H9 (cell line): ENCODE measurements around the gene PYGB. TPM values are rescaled to one million over a fixed set of nuclear protein-coding genes. Genes with fewer than 3 reads are reported as not detected.
A peak's percentile ranks its signal among the peaks of the same experiment; 100 is the strongest.

Experiments used
- DNase-seq: peaks from one replicate; pipeline ENCODE4 v3.0.0-alpha.2; 2017
- H2AFZ ChIP-seq: one replicate; pipeline ENCODE4 v1.6.1; 2013; ENCODE audit warnings: mild to moderate bottlenecking, low read length, control low read depth, moderate library complexity
- H2AK5ac ChIP-seq: 2 replicates; pipeline ENCODE4 v1.6.1; 2013; ENCODE audit warnings: low read length, control low read depth, mixed read lengths; ENCODE audit not compliant: insufficient read length
- H2BK120ac ChIP-seq: one replicate; pipeline ENCODE4 v1.6.1; 2013; ENCODE audit warnings: low read depth, mild to moderate bottlenecking, low read length, control low read depth, inconsistent platforms; ENCODE audit not compliant: poor library complexity, severe bottlenecking
- H2BK12ac ChIP-seq: 2 replicates; pipeline ENCODE4 v1.6.1; 2013; ENCODE audit warnings: low read length, control low read depth, mixed read lengths, low read depth; ENCODE audit not compliant: insufficient read length
- H2BK15ac ChIP-seq: 2 replicates; pipeline ENCODE4 v1.6.1; 2013; ENCODE audit warnings: low read depth, low read length, control low read depth
- H2BK20ac ChIP-seq: one replicate; pipeline ENCODE4 v1.6.1; 2013; ENCODE audit warnings: low read depth, mild to moderate bottlenecking, low read length, control low read depth, inconsistent platforms; ENCODE audit not compliant: poor library complexity, severe bottlenecking
- H2BK5ac ChIP-seq: 2 replicates; pipeline ENCODE4 v1.6.1; 2013; ENCODE audit warnings: low read length, control low read depth, mixed read lengths; ENCODE audit not compliant: insufficient read length
- H3K14ac ChIP-seq: 2 replicates; pipeline ENCODE4 v1.6.1; 2013; ENCODE audit warnings: low read length, control low read depth; ENCODE audit not compliant: insufficient read depth
- H3K18ac ChIP-seq: 2 replicates; pipeline ENCODE4 v1.6.1; 2013; ENCODE audit warnings: low read depth, mild to moderate bottlenecking, mixed read lengths, low read length, control low read depth; ENCODE audit not compliant: insufficient read length
- H3K23ac ChIP-seq: 2 replicates; pipeline ENCODE4 v1.6.1; 2013; ENCODE audit warnings: low read length, control low read depth, mixed read lengths, low read depth; ENCODE audit not compliant: insufficient read length
- H3K23me2 ChIP-seq: 2 replicates; pipeline ENCODE4 v1.6.1; 2013; ENCODE audit warnings: low read depth, mild to moderate bottlenecking, mixed read lengths, low read length, control low read depth; ENCODE audit not compliant: insufficient read length, poor library complexity, severe bottlenecking
- H3K27ac ChIP-seq: 2 replicates; pipeline ENCODE4 v1.5.1; 2013; ENCODE audit warnings: low read length, control low read depth, mixed read lengths, low read depth; ENCODE audit not compliant: insufficient read length
- H3K27me3 ChIP-seq: 2 replicates; pipeline ENCODE4 v1.6.1; 2013; ENCODE audit warnings: low read length, control low read depth, inconsistent platforms; ENCODE audit not compliant: insufficient read depth
- H3K4ac ChIP-seq: 2 replicates; pipeline ENCODE4 v1.6.1; 2013; ENCODE audit warnings: low read depth, mild to moderate bottlenecking, control low read depth, inconsistent platforms, low read length, moderate library complexity
- H3K4me1 ChIP-seq: 2 replicates; pipeline ENCODE4 v1.6.1; 2013; ENCODE audit warnings: low read length, control low read depth, inconsistent platforms; ENCODE audit not compliant: insufficient read depth
- H3K4me2 ChIP-seq: 2 replicates; pipeline ENCODE4 v1.6.1; 2013; ENCODE audit warnings: low read length, control low read depth, mixed read lengths; ENCODE audit not compliant: insufficient read length, insufficient read depth
- H3K56ac ChIP-seq: 2 replicates; pipeline ENCODE4 v1.6.1; 2013; ENCODE audit warnings: low read depth, mild to moderate bottlenecking, mixed read lengths, low read length, control low read depth; ENCODE audit not compliant: insufficient read length
- H3K79me1 ChIP-seq: 2 replicates; pipeline ENCODE4 v1.6.1; 2013; ENCODE audit warnings: low read depth, mild to moderate bottlenecking, moderate library complexity, low read length, control low read depth, inconsistent platforms; ENCODE audit not compliant: insufficient read depth, poor library complexity, severe bottlenecking
- H3K79me2 ChIP-seq: 2 replicates; pipeline ENCODE4 v1.6.1; 2013; ENCODE audit warnings: low read length, control low read depth, inconsistent platforms; ENCODE audit not compliant: insufficient read depth
- H3K9ac ChIP-seq: 2 replicates; pipeline ENCODE4 v1.6.1; 2013; ENCODE audit warnings: low read length, control low read depth, mixed read lengths; ENCODE audit not compliant: insufficient read length; ENCODE audit errors: extremely low read depth
- H3K9me3 ChIP-seq: one replicate; pipeline ENCODE4 v1.6.1; 2013; ENCODE audit warnings: low read depth, low read length, inconsistent platforms; ENCODE audit not compliant: control insufficient read depth
- H3T11ph ChIP-seq: one replicate; pipeline ENCODE4 v1.6.1; 2013; ENCODE audit warnings: mild to moderate bottlenecking, low read length, control low read depth, inconsistent platforms
- H4K20me1 ChIP-seq: one replicate; pipeline ENCODE4 v1.6.1; 2013; ENCODE audit not compliant: control insufficient read depth, insufficient read length, insufficient read depth
- H4K5ac ChIP-seq: 2 replicates; pipeline ENCODE4 v1.6.1; 2013; ENCODE audit warnings: low read depth, mild to moderate bottlenecking, mixed read lengths, low read length, control low read depth; ENCODE audit not compliant: insufficient read length
- H4K8ac ChIP-seq: replicated peaks from 2 replicates; pipeline ENCODE4 v1.6.1; 2013; ENCODE audit warnings: low read length, control low read depth, mixed read lengths, low read depth; ENCODE audit not compliant: insufficient read length
- H4K91ac ChIP-seq: 2 replicates; pipeline ENCODE4 v1.6.1; 2013; ENCODE audit warnings: low read depth, mild to moderate bottlenecking, moderate library complexity, mixed read lengths, low read length, control low read depth; ENCODE audit not compliant: insufficient read length
- H3K27ac Mint-ChIP-seq, 3 experiments: 2 replicates in 2 of 3; 3 replicates in 1 of 3; pipeline ENCODE4 v1.8.0; 2020 to 2021; ENCODE audit warnings: mixed read lengths in 3 of 3, mild to moderate bottlenecking in 1 of 3, moderate library complexity in 1 of 3
- H3K27me3 Mint-ChIP-seq: 2 replicates; pipeline ENCODE4 v1.8.0; 2021; ENCODE audit warnings: low read depth, mild to moderate bottlenecking, moderate library complexity, mixed read lengths
- H3K36me3 Mint-ChIP-seq, 3 experiments: 2 replicates in 2 of 3; 3 replicates in 1 of 3; pipeline ENCODE4 v1.8.0; 2020 to 2021; ENCODE audit warnings: low read depth in 3 of 3, mixed read lengths in 3 of 3; ENCODE audit not compliant: insufficient read depth in 1 of 3
- H3K4me1 Mint-ChIP-seq, 2 experiments: 2 replicates each; pipeline ENCODE4 v1.8.0; 2020; ENCODE audit warnings: mixed read lengths in 2 of 2
- H3K4me3 Mint-ChIP-seq, 2 experiments: 2 replicates in 1 of 2; 3 replicates in 1 of 2; pipeline ENCODE4 v1.8.0; 2020 to 2021; ENCODE audit warnings: mild to moderate bottlenecking in 2 of 2, mixed read lengths in 2 of 2, moderate library complexity in 1 of 2
- H3K9me3 Mint-ChIP-seq, 2 experiments: 2 replicates in 1 of 2; 3 replicates in 1 of 2; pipeline ENCODE4 v1.8.0; 2020; ENCODE audit warnings: mild to moderate bottlenecking in 2 of 2, mixed read lengths in 2 of 2, moderate library complexity in 1 of 2
- WGBS: extraction: QIAGEN DNeasy Blood & Tissue Kit; methylation state at CpG from one replicate; pipeline ENCODE4 v1.1.7; 2013; ENCODE audit warnings: missing lambda C conversion rate, low lambda C conversion rate, mixed read lengths; ENCODE audit not compliant: insufficient read length; ENCODE audit errors: extremely low coverage; 5-methylcytosine and 5-hydroxymethylcytosine counted together
- total RNA-seq: library from RNA; stranded (reverse); gene quantifications from 2 replicates; pipeline ENCODE4 v1.2.1, GENCODE V29; 2021
- TF ChIP-seq, protein P1 (sequence below): fragments of 200-600 bp; sonication (generic); conservative IDR thresholded peaks from 3 replicates; pipeline ENCODE4 v1.8.0; 2021; ENCODE audit warnings: antibody characterized with exemption, mild to moderate bottlenecking

PYGB gene
- total RNA-seq, 1 experiment from 2014 or later: 46.9 TPM

DNA sequence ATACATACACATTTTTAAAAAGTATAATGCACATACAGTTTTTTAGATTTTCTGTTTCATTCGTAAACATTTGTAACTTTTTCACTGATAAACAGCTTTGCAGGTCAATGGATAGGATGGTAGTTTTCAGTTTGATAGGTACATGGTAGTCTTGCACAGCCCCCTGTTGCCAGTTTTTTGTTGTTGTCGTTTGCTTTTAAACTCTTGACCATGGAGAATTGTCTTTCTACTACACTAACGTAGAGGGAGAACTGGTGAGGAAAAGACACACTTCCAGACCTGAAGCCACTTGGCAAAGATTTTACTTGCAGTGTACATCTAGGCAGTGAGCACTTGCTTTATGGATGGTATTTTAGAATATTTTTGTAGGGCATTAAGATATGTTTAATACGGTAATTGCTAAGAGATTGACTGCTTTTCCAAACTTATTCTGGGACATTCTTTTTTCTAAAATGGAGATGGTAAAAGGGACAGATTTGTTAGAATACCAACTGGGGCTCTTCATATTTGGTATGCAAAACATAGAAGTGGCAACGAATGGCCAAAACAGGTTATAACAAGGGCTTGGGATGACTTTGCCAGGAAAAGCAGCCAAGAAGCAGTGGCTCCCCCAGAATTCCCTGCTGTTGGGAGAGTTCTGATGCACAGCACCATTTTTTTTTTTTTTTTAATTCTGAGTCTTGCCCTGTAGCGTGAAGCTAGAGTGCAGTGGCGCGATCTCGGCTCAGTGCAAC lies 1.5 kb downstream of the PYGB start:
- Histone ChIP-seq H3K4ac (no peak overlapping the region), H2AFZ (no peak overlapping the region), H3K23me2 (peaks cover 6% of the 10 kb centered on the region), H3T11ph (no peak overlapping the region), H3K9ac (no peak overlapping the region), H3K14ac (no peak overlapping the region), H2AK5ac (no peak overlapping the region), H3K18ac (no peak overlapping the region), H4K5ac (no peak overlapping the region), H2BK12ac (no peak overlapping the region), H3K79me2 (peaks cover 5% of the 10 kb centered on the region; the same call in 1 of the 2 replicates), H3K79me1 (no peaks in the 10 kb centered on the region), H2BK5ac (no peak overlapping the region), H3K9me3 (no peaks in the 10 kb centered on the region), H4K91ac (no peak overlapping the region), H2BK20ac (no peak overlapping the region), H3K4me1 (no peaks in the 10 kb centered on the region), H2BK120ac (no peak overlapping the region), H3K27ac (no peak overlapping the region), H3K23ac (no peak overlapping the region), H3K27me3 (no peaks in the 10 kb centered on the region; the same call in 1 of the 2 replicates), H2BK15ac (no peak overlapping the region), H4K8ac (no peak overlapping the region), H3K4me2 (peak overlapping the region; percentile 60), H3K56ac (no peak overlapping the region), H4K20me1 (no peaks in the 10 kb centered on the region)
- 0 out of 7 replicates have a peak overlapping the region, but pooled peaks of 1 of the 3 experiments have one; percentile 92 for H3K27ac Mint-ChIP-seq
- peaks cover 14% of the 10 kb centered on the region for H3K27me3 Mint-ChIP-seq
- no CpG with 5 or more reads among the region's 9 CpGs for WGBS
- TF ChIP-seq, protein P1, sequence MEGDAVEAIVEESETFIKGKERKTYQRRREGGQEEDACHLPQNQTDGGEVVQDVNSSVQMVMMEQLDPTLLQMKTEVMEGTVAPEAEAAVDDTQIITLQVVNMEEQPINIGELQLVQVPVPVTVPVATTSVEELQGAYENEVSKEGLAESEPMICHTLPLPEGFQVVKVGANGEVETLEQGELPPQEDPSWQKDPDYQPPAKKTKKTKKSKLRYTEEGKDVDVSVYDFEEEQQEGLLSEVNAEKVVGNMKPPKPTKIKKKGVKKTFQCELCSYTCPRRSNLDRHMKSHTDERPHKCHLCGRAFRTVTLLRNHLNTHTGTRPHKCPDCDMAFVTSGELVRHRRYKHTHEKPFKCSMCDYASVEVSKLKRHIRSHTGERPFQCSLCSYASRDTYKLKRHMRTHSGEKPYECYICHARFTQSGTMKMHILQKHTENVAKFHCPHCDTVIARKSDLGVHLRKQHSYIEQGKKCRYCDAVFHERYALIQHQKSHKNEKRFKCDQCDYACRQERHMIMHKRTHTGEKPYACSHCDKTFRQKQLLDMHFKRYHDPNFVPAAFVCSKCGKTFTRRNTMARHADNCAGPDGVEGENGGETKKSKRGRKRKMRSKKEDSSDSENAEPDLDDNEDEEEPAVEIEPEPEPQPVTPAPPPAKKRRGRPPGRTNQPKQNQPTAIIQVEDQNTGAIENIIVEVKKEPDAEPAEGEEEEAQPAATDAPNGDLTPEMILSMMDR: no peak
- H3K9me3 Mint-ChIP-seq: no peaks in the 10 kb centered on the region
- peak overlapping the region; percentile 85 to 95 for H3K4me3 Mint-ChIP-seq
- peaks cover 4 to 12% (median 4%) of the 10 kb centered on the region in 3 experiments; a peak in 4 of 7 replicates for H3K36me3 Mint-ChIP-seq
- DNase-seq: peak; percentile 8
- peaks cover 44 to 47% of the 10 kb centered on the region in 2 experiments for H3K4me1 Mint-ChIP-seq
